H1 (cell line): Measurements from ENCODE around the gene CEP128.

ENCODE experiments used
- CREB1 ChIP-seq: IDR thresholded peaks from 2 replicates; pipeline ENCODE4 v1.6.1; 2012; ENCODE audit warnings: inconsistent platforms
- CTCF ChIP-seq, 3 experiments: IDR thresholded peaks; 1 replicate in 2 of 3; 2 replicates in 1 of 3; pipeline versions ENCODE4 v1.5.1 to v1.6.1; 2011; ENCODE audit warnings: low read length in 3 of 3, mild to moderate bottlenecking in 3 of 3, inconsistent platforms in 2 of 3, low read depth in 1 of 3, moderate library complexity in 1 of 3; ENCODE audit not compliant: insufficient read depth in 1 of 3; ENCODE audit errors: control extremely low read depth in 1 of 3
- EZH2 ChIP-seq: fragments of 200-600 bp; sonication (generic); IDR thresholded peaks from 2 replicates; pipeline ENCODE4 v1.7.1; 2012; ENCODE audit warnings: low read depth, mild to moderate bottlenecking, moderate library complexity, low read length, inconsistent platforms; ENCODE audit not compliant: severe bottlenecking
- POLR2A ChIP-seq, 2 experiments: IDR thresholded peaks; 1 replicate in 1 of 2; 2 replicates in 1 of 2; pipeline ENCODE4 v1.6.1; 2011; ENCODE audit warnings: low read depth in 2 of 2, low read length in 2 of 2, mild to moderate bottlenecking in 2 of 2; ENCODE audit errors: control extremely low read depth in 1 of 2
- RAD21 ChIP-seq, 2 experiments: IDR thresholded peaks in 1 of 2; conservative IDR thresholded peaks in 1 of 2; 2 replicates each; pipeline ENCODE4 v1.6.1; 2011; ENCODE audit warnings: low read depth in 2 of 2, low read length in 2 of 2, improper control_type of control experiment in 1 of 2, inconsistent platforms in 1 of 2, mild to moderate bottlenecking in 1 of 2, moderate library complexity in 1 of 2
- RFX5 ChIP-seq: IDR thresholded peaks from 2 replicates; pipeline ENCODE4 v1.6.1; 2011; ENCODE audit warnings: low read depth, low read length, improper control_type of control experiment, borderline replicate concordance

DNA sequence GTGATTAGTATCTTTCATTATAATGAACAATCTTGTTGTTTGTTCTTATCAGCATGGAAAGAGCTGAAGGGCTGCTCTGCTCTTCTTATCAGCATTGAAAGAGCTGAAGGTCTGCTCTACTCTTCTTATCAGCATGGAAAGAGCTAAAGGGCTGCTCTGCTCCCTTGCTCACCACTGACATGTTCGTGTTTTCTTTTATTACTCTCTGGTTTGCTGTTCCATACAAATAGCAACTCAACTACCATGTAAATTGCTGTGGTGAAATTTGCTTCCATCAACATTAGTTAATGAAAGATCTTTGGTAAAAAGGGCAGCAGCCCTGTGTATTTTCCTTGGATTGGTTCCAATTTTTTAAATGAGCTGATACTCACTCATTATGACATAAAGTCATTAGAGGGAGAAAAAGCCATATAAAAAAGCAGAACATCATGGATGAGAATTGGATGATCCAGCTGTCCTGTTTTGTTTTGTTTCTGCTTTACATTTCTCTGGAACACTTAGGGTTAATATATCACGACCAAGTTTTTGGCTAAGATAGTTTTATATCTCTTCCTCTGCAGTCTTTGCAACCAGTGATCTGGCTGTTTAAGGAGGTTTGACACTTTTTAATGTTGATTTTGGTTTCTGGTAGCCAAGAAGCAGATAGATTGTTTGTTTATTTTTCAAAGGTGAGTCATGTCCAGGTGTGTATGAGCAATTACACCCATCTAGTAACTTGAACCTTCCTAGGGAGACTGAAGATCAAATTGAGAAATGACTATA, 356.6 kb downstream of the CEP128 start:
- no peak for TF ChIP-seq RFX5
- TF ChIP-seq RAD21 (IDR thresholded peaks at IDR 0.05 in 1 of 2, conservative IDR thresholded peaks at IDR 0.05 in 1 of 2; ENCODE audit: low read depth in 2 of 2, low read length in 2 of 2), result no peak
- TF ChIP-seq POLR2A (IDR thresholded peaks at IDR 0.05; ENCODE audit: control extremely low read depth in 1 of 2, low read depth in 2 of 2, low read length in 2 of 2), result no peak
- TF ChIP-seq CREB1, result no peak
- TF ChIP-seq CTCF (IDR thresholded peaks at IDR 0.05; ENCODE audit: control extremely low read depth in 1 of 3, insufficient read depth in 1 of 3, low read depth in 1 of 3, low read length in 3 of 3), result no peak
- no peak for TF ChIP-seq EZH2
